Ishikawa (cell line): ENCODE data around the gene AKAIN1.

ENCODE experiments used
- CEBPB ChIP-seq: IDR thresholded peaks from 2 replicates; pipeline ENCODE4 v1.6.1; 2012
- CREB1 ChIP-seq: IDR thresholded peaks from 2 replicates; pipeline ENCODE4 v1.6.1; 2012; ENCODE audit warnings: low read depth
- EGR1 ChIP-seq: IDR thresholded peaks from 2 replicates; pipeline ENCODE4 v1.6.1; 2012
- EP300 ChIP-seq: IDR thresholded peaks from 2 replicates; pipeline ENCODE4 v1.6.1; 2012; ENCODE audit warnings: borderline replicate concordance
- FOXM1 ChIP-seq: IDR thresholded peaks from 2 replicates; pipeline ENCODE4 v1.6.1; 2012; ENCODE audit warnings: low read depth, borderline replicate concordance
- MAX ChIP-seq: IDR thresholded peaks from 2 replicates; pipeline ENCODE4 v1.6.1; 2012
- NFIC ChIP-seq: IDR thresholded peaks from 2 replicates; pipeline ENCODE4 v1.6.1; 2012
- RAD21 ChIP-seq: IDR thresholded peaks from 2 replicates; pipeline ENCODE4 v1.6.1; 2012; ENCODE audit warnings: low read depth
- TAF1 ChIP-seq: IDR thresholded peaks from 2 replicates; pipeline ENCODE4 v1.6.1; 2012; ENCODE audit warnings: low read depth, mild to moderate bottlenecking
- TCF12 ChIP-seq: IDR thresholded peaks from 2 replicates; pipeline ENCODE4 v1.6.1; 2012; ENCODE audit warnings: low read depth
- TEAD4 ChIP-seq: IDR thresholded peaks from 2 replicates; pipeline ENCODE4 v1.6.1; 2012
- YY1 ChIP-seq: IDR thresholded peaks from 2 replicates; pipeline ENCODE4 v1.6.1; 2012; ENCODE audit warnings: low read depth
- ZBTB7A ChIP-seq: IDR thresholded peaks from 2 replicates; pipeline ENCODE4 v1.6.1; 2012; ENCODE audit warnings: low read depth
- TF ChIP-seq, protein P1 (sequence below): IDR thresholded peaks from 2 replicates; pipeline ENCODE4 v1.6.1; 2012
- TF ChIP-seq, protein P2 (sequence below): IDR thresholded peaks from 2 replicates; pipeline ENCODE4 v1.6.1; 2012; ENCODE audit warnings: low read depth, mild to moderate bottlenecking

Gene AKAIN1

DNA sequence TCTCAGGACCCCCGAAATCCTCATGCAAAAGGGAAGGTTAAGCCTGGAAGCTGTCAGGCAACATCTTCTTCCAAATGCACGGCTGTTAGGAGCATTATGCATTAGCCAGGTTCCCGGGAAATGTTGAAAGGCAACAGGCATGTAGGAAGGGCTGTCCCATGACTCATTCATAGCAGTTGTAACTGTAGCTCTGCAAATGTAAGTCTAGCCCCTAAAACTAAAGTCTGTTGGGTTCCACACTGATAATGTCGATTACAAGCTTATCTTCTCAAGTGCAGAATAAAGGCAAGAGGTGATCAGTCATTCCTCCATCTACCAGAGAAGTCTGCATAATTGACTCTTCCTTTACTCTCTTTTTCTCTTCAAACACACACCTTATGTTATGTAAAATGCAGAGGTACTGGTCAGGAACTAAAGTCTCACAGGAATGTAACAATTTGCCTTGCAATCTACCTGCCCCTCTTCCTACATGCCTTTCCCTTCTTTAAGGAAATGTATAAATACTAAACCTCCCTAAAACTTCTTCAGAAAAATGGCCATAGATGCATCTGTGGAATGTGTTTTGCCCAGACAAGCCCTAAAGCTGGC lies 99.8 kb downstream of the AKAIN1 start:
- no peak for TF ChIP-seq TEAD4
- no peak for TF ChIP-seq EP300
- no peak for TF ChIP-seq EGR1
- TF ChIP-seq CEBPB, result no peak
- TF ChIP-seq TAF1, result no peak
- TF ChIP-seq RAD21, result no peak
- no peak for TF ChIP-seq YY1
- no peak for TF ChIP-seq TCF12
- TF ChIP-seq CREB1, result no peak
- TF ChIP-seq NFIC, result no peak

DNA sequence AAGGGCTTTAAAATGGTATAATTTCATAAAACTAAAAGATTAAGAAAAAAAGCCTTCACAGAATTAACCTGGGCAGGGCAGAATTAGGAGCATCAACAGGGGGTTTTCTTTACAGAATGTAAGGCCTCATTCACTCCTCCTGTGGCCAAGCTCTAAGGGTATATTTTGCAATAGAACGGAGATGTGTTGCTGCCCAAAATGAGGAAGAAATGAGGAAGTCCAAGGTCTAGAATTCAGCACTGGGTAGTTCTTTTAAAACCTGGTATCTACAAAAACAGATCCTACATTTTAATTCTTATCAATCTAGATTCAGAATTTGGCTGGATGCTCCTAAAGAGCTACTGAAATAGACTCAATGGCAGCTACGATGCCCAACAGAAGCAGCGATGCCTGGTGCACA lies 101.8 kb downstream of the AKAIN1 start:
- TF ChIP-seq TAF1 (no peak), YY1 (no peak), ZBTB7A (no peak), TEAD4 (no peak), RAD21 (no peak), EP300 (no peak), CEBPB (no peak), FOXM1 (no peak)
- TF ChIP-seq, protein P1, sequence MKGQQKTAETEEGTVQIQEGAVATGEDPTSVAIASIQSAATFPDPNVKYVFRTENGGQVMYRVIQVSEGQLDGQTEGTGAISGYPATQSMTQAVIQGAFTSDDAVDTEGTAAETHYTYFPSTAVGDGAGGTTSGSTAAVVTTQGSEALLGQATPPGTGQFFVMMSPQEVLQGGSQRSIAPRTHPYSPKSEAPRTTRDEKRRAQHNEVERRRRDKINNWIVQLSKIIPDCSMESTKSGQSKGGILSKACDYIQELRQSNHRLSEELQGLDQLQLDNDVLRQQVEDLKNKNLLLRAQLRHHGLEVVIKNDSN, result no peak

DNA sequence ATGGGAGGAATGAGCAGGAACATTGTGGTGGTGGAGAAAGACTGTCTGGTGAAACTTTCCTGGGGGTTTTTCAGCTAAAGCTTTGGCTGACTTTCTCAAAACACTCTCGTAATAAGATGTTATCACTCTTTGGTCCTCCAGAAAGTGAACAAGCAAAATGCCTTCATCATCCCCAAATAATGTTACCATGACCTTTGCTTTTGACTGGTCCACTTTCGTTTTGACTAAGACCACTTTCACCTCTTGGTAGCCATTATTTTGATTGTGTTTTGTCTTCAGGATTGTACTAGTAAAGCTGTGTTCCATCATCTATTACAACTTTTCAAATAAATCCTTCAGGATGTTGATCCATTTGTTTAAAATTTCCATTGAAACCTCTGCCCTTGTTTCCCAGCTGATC lies 103.2 kb downstream of the AKAIN1 start:
- TF ChIP-seq, protein P2, sequence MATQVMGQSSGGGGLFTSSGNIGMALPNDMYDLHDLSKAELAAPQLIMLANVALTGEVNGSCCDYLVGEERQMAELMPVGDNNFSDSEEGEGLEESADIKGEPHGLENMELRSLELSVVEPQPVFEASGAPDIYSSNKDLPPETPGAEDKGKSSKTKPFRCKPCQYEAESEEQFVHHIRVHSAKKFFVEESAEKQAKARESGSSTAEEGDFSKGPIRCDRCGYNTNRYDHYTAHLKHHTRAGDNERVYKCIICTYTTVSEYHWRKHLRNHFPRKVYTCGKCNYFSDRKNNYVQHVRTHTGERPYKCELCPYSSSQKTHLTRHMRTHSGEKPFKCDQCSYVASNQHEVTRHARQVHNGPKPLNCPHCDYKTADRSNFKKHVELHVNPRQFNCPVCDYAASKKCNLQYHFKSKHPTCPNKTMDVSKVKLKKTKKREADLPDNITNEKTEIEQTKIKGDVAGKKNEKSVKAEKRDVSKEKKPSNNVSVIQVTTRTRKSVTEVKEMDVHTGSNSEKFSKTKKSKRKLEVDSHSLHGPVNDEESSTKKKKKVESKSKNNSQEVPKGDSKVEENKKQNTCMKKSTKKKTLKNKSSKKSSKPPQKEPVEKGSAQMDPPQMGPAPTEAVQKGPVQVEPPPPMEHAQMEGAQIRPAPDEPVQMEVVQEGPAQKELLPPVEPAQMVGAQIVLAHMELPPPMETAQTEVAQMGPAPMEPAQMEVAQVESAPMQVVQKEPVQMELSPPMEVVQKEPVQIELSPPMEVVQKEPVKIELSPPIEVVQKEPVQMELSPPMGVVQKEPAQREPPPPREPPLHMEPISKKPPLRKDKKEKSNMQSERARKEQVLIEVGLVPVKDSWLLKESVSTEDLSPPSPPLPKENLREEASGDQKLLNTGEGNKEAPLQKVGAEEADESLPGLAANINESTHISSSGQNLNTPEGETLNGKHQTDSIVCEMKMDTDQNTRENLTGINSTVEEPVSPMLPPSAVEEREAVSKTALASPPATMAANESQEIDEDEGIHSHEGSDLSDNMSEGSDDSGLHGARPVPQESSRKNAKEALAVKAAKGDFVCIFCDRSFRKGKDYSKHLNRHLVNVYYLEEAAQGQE, result no peak
- no peak for TF ChIP-seq MAX
- no peak for TF ChIP-seq ZBTB7A
- TF ChIP-seq, protein P1, result no peak
- TF ChIP-seq TCF12, result no peak
- TF ChIP-seq EP300, result no peak
- no peak for TF ChIP-seq CREB1
- no peak for TF ChIP-seq NFIC
- no peak for TF ChIP-seq EGR1
- no peak for TF ChIP-seq FOXM1
- no peak for TF ChIP-seq TAF1
- no peak for TF ChIP-seq CEBPB
- TF ChIP-seq YY1, result no peak
